Measurements from ENCODE around the gene ADAM8.

DNA sequence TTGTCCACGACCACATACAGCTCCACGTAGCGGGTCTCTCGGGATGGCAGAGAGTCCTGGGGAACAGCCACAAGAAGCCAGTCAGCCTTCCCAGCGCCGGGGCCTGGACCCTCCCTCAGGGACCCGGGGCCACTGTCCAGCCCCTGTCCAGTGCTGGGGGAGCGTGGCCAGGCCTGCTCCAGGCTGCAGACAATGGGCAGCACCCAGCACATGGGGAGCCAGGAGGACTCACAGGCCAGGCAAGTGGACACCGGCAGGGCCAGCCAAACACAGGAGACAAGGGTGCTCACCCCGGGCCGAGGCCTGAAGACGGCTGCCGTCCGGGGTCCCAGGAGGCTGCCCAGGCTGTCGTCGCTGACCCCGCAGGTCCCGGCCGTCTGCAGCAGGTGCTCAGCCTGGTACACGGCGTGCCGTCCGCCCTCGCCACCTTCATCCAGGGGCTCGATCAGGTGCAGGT lies 3.7 kb downstream of the ADAM8 start:
- TF ChIP-seq CTCF (IDR thresholded peaks at IDR 0.05; ENCODE audit: borderline replicate concordance, extremely low read depth, low read length, poor library complexity, severe bottlenecking) (no peak), EZH2 (IDR thresholded peaks at IDR 0.05; ENCODE audit: borderline replicate concordance, low read depth, low read length, severe bottlenecking) (no peak)

All from DND-41 (cell line).